Activated B cell treated with CpG ODN at 0.5 μM for 24 hours (primary cell): Measurements from ENCODE around the gene CHD6. TPM values are rescaled to one million over a fixed set of nuclear protein-coding genes. Genes with fewer than 3 reads are reported as not detected.

ENCODE experiments used
- ATAC-seq: fragments of 200-7000 bp; cut with Tn5 transposase; one replicate; pipeline ENCODE4 v1.10.0; 2021; ENCODE audit warnings: low read depth, mild to moderate bottlenecking, moderate library complexity
- CTCF ChIA-PET: fragments of 350-600 bp; sonication (Branson Sonifier 250); formaldehyde crosslinking; loops from one replicate; lab custom pipeline; 2021; ENCODE audit warnings: antibody characterized with exemption; lab: Charles Lee
- POLR2A ChIA-PET: fragments of 350-600 bp; sonication (Branson Sonifier 250); formaldehyde crosslinking; loops from one replicate; lab custom pipeline; 2021; ENCODE audit warnings: antibody characterized with exemption; lab: Charles Lee
- DNase-seq: peaks from one replicate; pipeline ENCODE4 v3.0.0; 2022
- H3K27ac Mint-ChIP-seq: one replicate; pipeline ENCODE4 v1.8.0; 2020; ENCODE audit warnings: mixed read lengths
- H3K27me3 Mint-ChIP-seq: one replicate; pipeline ENCODE4 v1.8.0; 2021; ENCODE audit warnings: mixed read lengths
- H3K36me3 Mint-ChIP-seq: one replicate; pipeline ENCODE4 v1.8.0; 2021; ENCODE audit warnings: low read depth, mixed read lengths
- H3K4me1 Mint-ChIP-seq: one replicate; pipeline ENCODE4 v1.8.0; 2021; ENCODE audit warnings: mixed read lengths
- H3K4me3 Mint-ChIP-seq: one replicate; pipeline ENCODE4 v1.8.0; 2020; ENCODE audit warnings: mild to moderate bottlenecking, mixed read lengths
- H3K9me3 Mint-ChIP-seq: one replicate; pipeline ENCODE4 v1.8.0; 2020; ENCODE audit warnings: mixed read lengths
- intact Hi-C: fragments of 100-400 bp; cut with micrococcal nuclease; formaldehyde crosslinking; loops from one replicate; pipeline ENCODE4 v1.15.1; 2024
- total RNA-seq: library from RNA; stranded (reverse); gene quantifications from 2 replicates; pipeline ENCODE4 v1.2.3, GENCODE V29; 2022
- TF ChIP-seq, protein P1 (sequence below): fragments of 200-600 bp; IDR thresholded peaks from one replicate; pipeline ENCODE4 v1.8.0; 2022; ENCODE audit warnings: antibody characterized with exemption, mild to moderate bottlenecking

The CHD6 gene
- total RNA-seq, 1 donor from 2014 or later = 59.9 TPM

DNA sequence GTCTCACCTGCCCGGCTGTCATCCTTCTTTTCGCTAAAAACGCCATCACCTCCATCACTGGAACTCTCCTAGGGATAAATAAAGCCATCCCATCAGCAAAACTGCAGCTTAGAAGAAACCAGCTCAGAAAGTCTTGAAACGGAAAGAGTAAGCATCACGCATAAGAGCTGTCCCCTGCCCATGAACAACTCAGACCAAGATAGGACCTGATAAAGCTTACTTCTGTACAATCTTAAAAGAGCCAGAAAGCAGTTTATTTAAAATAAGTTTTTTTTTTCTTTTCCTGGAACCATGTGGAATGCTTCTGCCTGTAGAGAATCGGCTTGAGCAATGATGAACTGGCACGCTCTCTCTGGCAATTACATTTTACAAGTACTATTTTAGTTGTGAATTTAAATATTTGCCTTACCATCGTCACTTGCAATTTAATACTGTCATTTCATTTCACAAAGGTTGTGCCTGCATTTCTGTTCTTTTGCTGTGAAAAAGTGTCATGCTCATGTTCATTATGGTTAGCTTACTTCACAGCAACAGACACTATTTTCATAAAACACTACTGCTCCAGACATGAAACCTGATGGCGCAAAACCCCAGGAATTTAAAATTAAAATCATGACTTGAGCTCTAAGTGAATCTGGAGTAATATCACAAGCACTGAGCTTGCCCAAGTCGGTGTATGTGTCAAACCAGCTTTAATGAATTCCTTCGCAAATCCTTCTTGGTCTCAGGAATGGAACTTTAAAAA is 191.9 kb downstream of the CHD6 start:
- intact Hi-C loops = no loop called here
- Mint-ChIP-seq H3K4me1 (no peaks in the 10 kb centered on the region), H3K36me3 (peaks cover 91% of the 10 kb centered on the region), H3K27ac (no peak overlapping the region), H3K9me3 (no peaks in the 10 kb centered on the region), H3K4me3 (no peak overlapping the region), H3K27me3 (no peaks in the 10 kb centered on the region)
- TF ChIP-seq, protein P1, sequence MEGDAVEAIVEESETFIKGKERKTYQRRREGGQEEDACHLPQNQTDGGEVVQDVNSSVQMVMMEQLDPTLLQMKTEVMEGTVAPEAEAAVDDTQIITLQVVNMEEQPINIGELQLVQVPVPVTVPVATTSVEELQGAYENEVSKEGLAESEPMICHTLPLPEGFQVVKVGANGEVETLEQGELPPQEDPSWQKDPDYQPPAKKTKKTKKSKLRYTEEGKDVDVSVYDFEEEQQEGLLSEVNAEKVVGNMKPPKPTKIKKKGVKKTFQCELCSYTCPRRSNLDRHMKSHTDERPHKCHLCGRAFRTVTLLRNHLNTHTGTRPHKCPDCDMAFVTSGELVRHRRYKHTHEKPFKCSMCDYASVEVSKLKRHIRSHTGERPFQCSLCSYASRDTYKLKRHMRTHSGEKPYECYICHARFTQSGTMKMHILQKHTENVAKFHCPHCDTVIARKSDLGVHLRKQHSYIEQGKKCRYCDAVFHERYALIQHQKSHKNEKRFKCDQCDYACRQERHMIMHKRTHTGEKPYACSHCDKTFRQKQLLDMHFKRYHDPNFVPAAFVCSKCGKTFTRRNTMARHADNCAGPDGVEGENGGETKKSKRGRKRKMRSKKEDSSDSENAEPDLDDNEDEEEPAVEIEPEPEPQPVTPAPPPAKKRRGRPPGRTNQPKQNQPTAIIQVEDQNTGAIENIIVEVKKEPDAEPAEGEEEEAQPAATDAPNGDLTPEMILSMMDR = no peak
- ChIA-PET POLR2A (no interaction called here), CTCF (no interaction called here)
- DNase-seq = no peak
- ATAC-seq = no peak

DNA sequence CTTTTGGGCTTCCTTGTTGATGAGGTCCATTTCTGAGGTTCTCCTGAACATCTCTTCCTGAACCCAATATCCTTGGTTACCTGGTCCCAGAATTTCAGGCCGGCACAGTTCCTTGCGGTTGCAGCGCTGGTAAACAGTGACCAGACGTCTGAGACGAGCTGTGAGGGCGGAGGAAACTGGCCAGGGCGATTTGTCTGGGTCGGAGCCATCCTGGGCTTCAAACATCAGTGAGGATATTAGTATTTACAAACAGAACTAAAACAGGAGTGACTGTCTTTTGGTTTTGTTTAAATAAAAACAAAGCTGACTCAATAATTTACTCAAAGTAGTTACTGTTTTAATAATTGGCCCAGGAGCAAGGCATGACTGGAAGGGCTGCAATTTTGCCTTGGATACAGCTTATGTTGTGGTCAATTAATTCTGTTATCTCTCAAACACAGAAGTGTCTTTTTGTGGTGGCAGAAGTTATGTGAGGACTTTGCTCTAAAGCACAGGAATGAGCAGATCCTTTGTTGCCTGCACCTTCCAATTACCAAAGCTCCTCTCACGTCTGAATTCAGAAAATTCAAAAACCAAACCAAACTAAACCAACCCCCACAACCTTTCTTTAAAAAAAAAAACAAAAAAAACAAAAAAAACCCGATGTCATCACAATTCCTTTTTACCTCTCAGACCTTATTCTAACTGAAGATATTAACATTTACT is 192.8 kb downstream of the CHD6 start:
- DNase-seq (no peak), ATAC-seq (no peak)
- CTCF ChIA-PET = no interaction called here
- no peak overlapping the region for H3K4me3 Mint-ChIP-seq
- no peaks in the 10 kb centered on the region for H3K9me3 Mint-ChIP-seq
- intact Hi-C loops = no loop called here
- no peaks in the 10 kb centered on the region for H3K4me1 Mint-ChIP-seq
- POLR2A ChIA-PET = no interaction called here
- H3K27ac Mint-ChIP-seq = no peak overlapping the region
- peaks cover 93% of the 10 kb centered on the region for H3K36me3 Mint-ChIP-seq
- TF ChIP-seq, protein P1 = no peak
- no peaks in the 10 kb centered on the region for H3K27me3 Mint-ChIP-seq

DNA sequence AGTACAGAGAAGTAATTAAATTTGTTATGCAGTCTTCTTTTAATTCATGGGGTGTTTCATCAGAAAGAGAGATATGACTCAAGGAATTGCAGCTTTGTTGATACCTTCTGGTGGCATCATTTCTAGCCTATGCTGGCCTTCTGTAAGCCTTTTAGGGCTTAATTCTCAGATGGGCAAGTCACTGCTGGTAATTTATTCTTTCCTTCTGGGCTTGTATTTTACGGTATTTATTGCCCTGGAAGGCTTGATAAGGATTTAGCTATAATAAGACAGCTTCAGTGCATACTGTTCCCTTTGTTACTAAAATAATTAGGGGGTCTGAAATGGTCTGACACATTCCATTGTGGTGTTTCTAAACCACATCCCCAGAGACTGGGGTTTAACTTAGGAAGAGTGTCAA is 193.6 kb downstream of the CHD6 start:
- ChIA-PET POLR2A (no interaction called here), CTCF (no interaction called here)
- Mint-ChIP-seq H3K27me3 (no peaks in the 10 kb centered on the region), H3K27ac (peak overlapping the region; percentile 30), H3K9me3 (no peaks in the 10 kb centered on the region), H3K4me1 (no peaks in the 10 kb centered on the region), H3K36me3 (peaks cover 94% of the 10 kb centered on the region), H3K4me3 (no peak overlapping the region)
- TF ChIP-seq, protein P1 = no peak
- ATAC-seq (no peak), DNase-seq (no peak)
- intact Hi-C loops = no loop called here

DNA sequence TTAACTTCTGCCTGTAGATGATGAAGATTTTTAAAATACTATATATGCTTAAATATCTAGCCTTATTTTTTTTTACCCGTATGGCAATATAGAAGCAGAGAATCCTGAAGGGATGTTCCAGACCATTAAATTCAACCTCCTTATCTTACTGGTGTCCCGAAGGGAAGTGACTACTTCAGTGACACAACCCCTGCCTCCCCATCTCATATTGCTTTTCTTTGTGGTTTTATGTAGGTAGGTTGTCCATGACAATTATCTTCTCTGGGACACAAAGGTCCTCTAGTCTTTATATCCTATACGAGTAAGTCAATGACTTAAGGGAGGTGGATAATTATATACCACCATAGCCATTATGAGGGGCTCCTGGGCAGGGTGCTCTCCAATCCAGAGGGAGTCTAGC is 194.2 kb downstream of the CHD6 start:
- TF ChIP-seq, protein P1 = no peak
- Mint-ChIP-seq H3K4me1 (no peaks in the 10 kb centered on the region), H3K27ac (peak overlapping the region; percentile 30), H3K9me3 (no peaks in the 10 kb centered on the region), H3K27me3 (no peaks in the 10 kb centered on the region), H3K36me3 (peaks cover 91% of the 10 kb centered on the region), H3K4me3 (no peak overlapping the region)
- POLR2A ChIA-PET = no interaction called here
- CTCF ChIA-PET = no interaction called here
- ATAC-seq (no peak), DNase-seq (no peak)
- intact Hi-C loops = no loop called here

DNA sequence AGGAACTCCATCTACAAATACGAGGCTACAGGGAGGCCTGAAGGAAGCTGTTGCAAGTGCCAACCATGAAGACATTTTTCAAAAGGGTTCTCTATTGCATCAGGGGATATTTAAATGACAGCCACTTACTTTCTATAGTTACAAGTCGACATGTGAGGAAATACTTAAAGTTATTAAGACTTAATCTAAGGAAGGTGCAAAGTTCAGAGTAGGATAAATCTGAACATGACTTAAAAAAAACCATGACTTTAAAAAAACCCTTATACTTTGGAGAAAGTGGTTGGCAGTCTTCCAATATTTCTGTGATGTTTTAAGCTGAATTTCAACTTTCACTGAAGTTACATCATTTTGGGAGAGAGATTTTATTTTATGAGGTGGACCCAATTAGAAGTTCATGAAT is 195.2 kb downstream of the CHD6 start:
- Mint-ChIP-seq H3K27me3 (no peaks in the 10 kb centered on the region), H3K9me3 (no peaks in the 10 kb centered on the region), H3K36me3 (peaks cover 90% of the 10 kb centered on the region), H3K4me1 (no peaks in the 10 kb centered on the region), H3K27ac (no peak overlapping the region), H3K4me3 (no peak overlapping the region)
- TF ChIP-seq, protein P1 = no peak
- ATAC-seq (no peak), DNase-seq (no peak)
- ChIA-PET CTCF (no interaction called here), POLR2A (no interaction called here)
- intact Hi-C loops = no loop called here
